MM.1S (cell line): ENCODE data around the gene HDLBP.

Experiments
- CTCF ChIP-seq: fragments of 300-600 bp; sonication (generic); IDR thresholded peaks from 2 replicates; pipeline ENCODE4 v1.5.1; 2016; ENCODE audit warnings: antibody characterized with exemption, low read length, mixed read lengths
- EZH2 ChIP-seq: fragments of 300-600 bp; sonication (generic); optimal IDR thresholded peaks from 2 replicates; pipeline ENCODE3; 2017; ENCODE audit warnings: low read depth, mild to moderate bottlenecking, antibody characterized with exemption, low read length, mixed read lengths

- no peak for TF ChIP-seq EZH2
- no peak for TF ChIP-seq CTCF
Measured at GRCh38 chr2:241179899-241180298, 135.6 kb downstream of the HDLBP start.
